ENCODE results near the gene KLK11. TPM values are rescaled to one million over a fixed set of nuclear protein-coding genes. Genes with fewer than 3 reads are reported as not detected.

KLK11 gene
- total RNA-seq, 6 donors from 2014 or later = 13.3 to 37.7 (median 22.9) TPM

DNA sequence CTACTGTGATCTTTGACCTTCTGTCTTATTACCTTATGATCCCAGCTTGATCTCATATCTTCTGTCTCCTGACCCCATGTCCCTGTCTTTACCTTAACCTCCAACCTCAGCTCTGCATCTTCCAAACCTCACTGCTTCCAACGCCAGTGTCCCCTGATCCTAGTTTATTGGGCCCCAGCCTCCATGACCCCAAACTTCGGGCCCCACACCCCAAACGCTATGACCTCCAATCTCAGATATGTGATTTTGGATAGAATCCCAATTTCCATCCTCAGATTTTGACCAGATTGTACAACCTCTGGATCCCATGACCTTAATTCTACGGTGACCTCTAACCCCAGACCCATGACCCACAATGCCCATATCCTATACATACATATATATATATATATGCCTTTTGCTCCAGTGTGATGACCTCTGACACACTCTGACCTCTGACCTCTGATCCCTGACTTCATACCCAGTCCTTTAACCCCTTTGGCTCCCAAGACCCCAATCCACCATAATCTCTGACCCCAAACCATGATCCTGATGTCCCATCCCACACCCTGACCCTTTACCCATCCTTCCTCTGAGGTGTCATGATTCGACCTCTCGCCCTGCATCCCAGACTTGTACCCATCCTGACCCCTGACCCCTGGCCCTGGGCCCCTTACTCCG, 4.9 kb upstream of the KLK11 start:
- 84 to 86% methylated on average over 7 of the region's 7 CpGs for WGBS, 2 donors
- H3K4me1 ChIP-seq = no peaks in the 10 kb centered on the region
- TF ChIP-seq, protein P1, sequence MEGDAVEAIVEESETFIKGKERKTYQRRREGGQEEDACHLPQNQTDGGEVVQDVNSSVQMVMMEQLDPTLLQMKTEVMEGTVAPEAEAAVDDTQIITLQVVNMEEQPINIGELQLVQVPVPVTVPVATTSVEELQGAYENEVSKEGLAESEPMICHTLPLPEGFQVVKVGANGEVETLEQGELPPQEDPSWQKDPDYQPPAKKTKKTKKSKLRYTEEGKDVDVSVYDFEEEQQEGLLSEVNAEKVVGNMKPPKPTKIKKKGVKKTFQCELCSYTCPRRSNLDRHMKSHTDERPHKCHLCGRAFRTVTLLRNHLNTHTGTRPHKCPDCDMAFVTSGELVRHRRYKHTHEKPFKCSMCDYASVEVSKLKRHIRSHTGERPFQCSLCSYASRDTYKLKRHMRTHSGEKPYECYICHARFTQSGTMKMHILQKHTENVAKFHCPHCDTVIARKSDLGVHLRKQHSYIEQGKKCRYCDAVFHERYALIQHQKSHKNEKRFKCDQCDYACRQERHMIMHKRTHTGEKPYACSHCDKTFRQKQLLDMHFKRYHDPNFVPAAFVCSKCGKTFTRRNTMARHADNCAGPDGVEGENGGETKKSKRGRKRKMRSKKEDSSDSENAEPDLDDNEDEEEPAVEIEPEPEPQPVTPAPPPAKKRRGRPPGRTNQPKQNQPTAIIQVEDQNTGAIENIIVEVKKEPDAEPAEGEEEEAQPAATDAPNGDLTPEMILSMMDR (IDR thresholded peaks at IDR 0.05) = no peak
- TF ChIP-seq POLR2A (IDR thresholded peaks at IDR 0.05) = no peak
- TF ChIP-seq EP300 (IDR thresholded peaks at IDR 0.05) = no peak
- no peak for TF ChIP-seq POLR2AphosphoS5 (IDR thresholded peaks at IDR 0.05)
- H3K36me3 ChIP-seq = no peaks in the 10 kb centered on the region
- no peak overlapping the region for H3K4me3 ChIP-seq
- H3K27me3 ChIP-seq = peaks cover 0 to 5% (median 1%) of the 10 kb centered on the region in 4 donors
- H3K9me3 ChIP-seq = no peaks in the 10 kb centered on the region
- DNase-seq = no peak
- ATAC-seq (ENCODE audit: low FRiP score in 2 of 2) = no peak
- no peak overlapping the region for H3K27ac ChIP-seq

DNA sequence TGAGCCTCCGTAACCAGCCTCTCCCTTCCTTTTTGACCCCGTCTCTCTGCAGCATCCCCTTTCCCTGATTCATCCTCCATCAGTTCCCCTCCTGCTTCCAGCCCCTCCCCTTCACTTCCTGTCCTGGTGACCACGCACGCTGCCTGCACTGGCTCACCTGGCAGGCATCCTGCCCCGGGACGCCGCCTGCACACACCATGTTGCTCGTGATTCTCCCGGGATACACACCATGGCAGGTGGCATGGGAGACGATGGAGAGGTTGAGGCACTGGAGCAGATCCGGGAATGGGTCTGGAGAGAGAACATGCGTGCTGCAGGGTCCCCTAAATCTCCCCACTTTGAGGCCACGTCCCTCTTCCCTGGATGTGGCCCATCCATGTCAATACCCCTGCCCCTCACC, 4.2 kb upstream of the KLK11 start:
- no peak overlapping the region for H3K27ac ChIP-seq
- peaks cover 0 to under 1% (median 0%) of the 10 kb centered on the region in 4 donors for H3K4me1 ChIP-seq
- TF ChIP-seq, protein P1 (IDR thresholded peaks at IDR 0.05) = no peak
- TF ChIP-seq EP300 (IDR thresholded peaks at IDR 0.05) = no peak
- TF ChIP-seq POLR2AphosphoS5 (IDR thresholded peaks at IDR 0.05) = no peak
- no peak for TF ChIP-seq POLR2A (IDR thresholded peaks at IDR 0.05)
- no peak for DNase-seq
- no peaks in the 10 kb centered on the region for H3K9me3 ChIP-seq
- ATAC-seq (ENCODE audit: low FRiP score in 2 of 2) = no peak
- WGBS, 2 donors = 70 to 74% methylated on average over 12 to 13 of the region's 13 CpGs
- no peak overlapping the region for H3K4me3 ChIP-seq
- H3K27me3 ChIP-seq = peaks cover 0 to 5% (median 2%) of the 10 kb centered on the region in 4 donors
- H3K36me3 ChIP-seq = no peaks in the 10 kb centered on the region

DNA sequence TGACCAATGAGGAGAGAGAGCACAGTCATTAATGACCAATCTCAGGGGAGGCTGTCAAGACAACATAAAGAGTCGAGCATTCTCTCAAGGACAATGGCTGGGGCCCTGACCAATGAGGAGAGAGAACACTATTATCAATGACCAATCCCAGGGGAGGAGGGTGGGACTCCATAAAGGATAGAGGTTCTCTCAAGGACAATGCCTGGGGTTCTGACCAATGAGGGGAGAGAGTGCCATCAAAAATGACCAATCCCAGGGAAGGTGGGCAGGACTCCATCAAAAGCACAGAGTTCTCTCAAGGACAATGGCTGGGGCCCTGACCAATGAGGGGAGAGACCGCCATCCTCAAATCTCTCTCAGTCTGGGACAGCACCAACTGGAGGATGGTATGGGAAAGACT, 3.3 kb upstream of the KLK11 start:
- Histone ChIP-seq H3K27ac (no peak overlapping the region), H3K9me3 (no peaks in the 10 kb centered on the region), H3K4me1 (peaks cover 0 to 3% (median 0%) of the 10 kb centered on the region in 4 donors), H3K4me3 (no peak overlapping the region), H3K27me3 (peaks cover 0 to 5% (median 2%) of the 10 kb centered on the region in 4 donors), H3K36me3 (no peaks in the 10 kb centered on the region)
- 65 to 88% methylated on average over 2 of the region's 2 CpGs for WGBS, 2 donors
- no peak for TF ChIP-seq POLR2AphosphoS5 (IDR thresholded peaks at IDR 0.05)
- TF ChIP-seq, protein P1 (IDR thresholded peaks at IDR 0.05) = no peak
- TF ChIP-seq EP300 (IDR thresholded peaks at IDR 0.05) = no peak
- ATAC-seq (ENCODE audit: low FRiP score in 2 of 2) (no peak), DNase-seq (no peak)

DNA sequence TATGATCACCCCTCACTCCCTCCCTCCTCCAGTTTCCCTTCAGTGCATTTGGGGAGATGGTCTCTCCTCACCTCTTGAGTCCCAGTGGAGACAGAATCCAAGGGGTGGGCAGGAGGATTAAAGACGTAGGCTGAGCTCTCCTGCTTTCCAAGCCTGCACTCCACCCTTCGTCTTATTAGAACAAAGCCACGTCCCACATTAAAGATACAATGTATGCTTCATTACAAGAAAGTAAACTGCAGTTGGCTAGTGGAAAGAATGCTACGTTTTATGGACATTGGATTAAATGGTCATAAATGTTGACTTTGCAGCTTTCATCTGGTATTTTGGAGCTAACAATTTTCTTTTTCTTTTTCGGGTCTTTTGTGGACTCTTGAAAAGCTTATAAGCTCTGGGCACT, 1.5 kb upstream of the KLK11 start:
- H3K27me3 ChIP-seq = peaks cover 0 to 5% (median 2%) of the 10 kb centered on the region in 4 donors
- WGBS, 2 donors = 53 to 69% methylated on average over 5 of the region's 5 CpGs

DNA sequence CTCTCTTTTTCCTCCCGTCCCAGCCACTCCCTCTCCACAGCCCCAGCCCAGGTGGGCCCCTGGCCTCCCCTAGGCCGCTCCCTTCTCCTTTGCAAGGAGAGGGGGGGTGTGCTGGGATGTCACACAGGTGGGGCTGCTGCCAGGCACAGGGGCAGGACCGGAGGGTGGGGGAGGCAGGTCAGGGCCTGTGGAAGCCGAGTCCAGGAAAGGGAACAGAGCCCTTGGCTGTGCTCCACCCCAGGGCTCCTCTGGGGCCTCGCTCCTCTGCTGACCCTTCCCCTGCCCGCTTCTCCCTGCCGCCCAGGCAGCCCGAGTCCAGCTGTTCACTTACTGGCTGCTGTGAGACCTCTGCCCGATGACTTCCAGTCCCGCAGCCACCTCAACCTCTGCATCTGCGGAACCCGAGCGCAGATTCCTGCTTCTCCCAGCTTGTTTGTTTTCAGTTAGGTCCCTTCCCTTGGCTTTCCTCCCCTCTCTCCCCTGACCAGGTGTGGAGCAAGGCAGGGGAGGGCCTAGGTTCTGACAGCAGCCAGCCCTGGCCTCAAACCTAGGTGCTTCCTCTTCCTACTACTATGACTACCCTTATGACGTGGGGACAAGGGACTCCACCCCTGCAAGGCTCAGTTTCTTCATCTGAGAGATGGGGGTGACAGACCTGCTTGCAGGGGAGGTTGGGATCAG, 850 bp upstream of the KLK11 start:
- DNase-seq = no peak

More for the DNA sequence above, 1.5 kb upstream of the KLK11 start:
- H3K9me3 ChIP-seq = no peaks in the 10 kb centered on the region
- no peak overlapping the region for H3K27ac ChIP-seq
- TF ChIP-seq POLR2A (IDR thresholded peaks at IDR 0.05) = no peak
- peaks cover 0 to 3% (median 0%) of the 10 kb centered on the region in 4 donors for H3K4me1 ChIP-seq
- H3K4me3 ChIP-seq = no peak overlapping the region
- DNase-seq = no peak
- H3K36me3 ChIP-seq = no peaks in the 10 kb centered on the region
- no peak for ATAC-seq (ENCODE audit: low FRiP score in 2 of 2)

More for the DNA sequence above, 850 bp upstream of the KLK11 start:
- TF ChIP-seq, protein P1 (IDR thresholded peaks at IDR 0.05) = no peak
- TF ChIP-seq EP300 (IDR thresholded peaks at IDR 0.05) = no peak
- TF ChIP-seq POLR2AphosphoS5 (IDR thresholded peaks at IDR 0.05) = no peak
- TF ChIP-seq POLR2A (IDR thresholded peaks at IDR 0.05) = no peak
- H3K9me3 ChIP-seq = no peaks in the 10 kb centered on the region
- ATAC-seq (ENCODE audit: low FRiP score in 2 of 2) = no peak
- WGBS, 2 donors = 40 to 53% methylated on average over 13 to 14 of the region's 14 CpGs
- H3K36me3 ChIP-seq = no peaks in the 10 kb centered on the region
- peaks cover 0 to 3% (median 0%) of the 10 kb centered on the region in 4 donors for H3K4me1 ChIP-seq
- peaks cover 0 to 5% (median 2%) of the 10 kb centered on the region in 4 donors for H3K27me3 ChIP-seq
- no peak overlapping the region for H3K4me3 ChIP-seq
- H3K27ac ChIP-seq = no peak overlapping the region

All from upper lobe of left lung (tissue), 6 donors.